H1 (cell line): ENCODE measurements around the gene SRGAP3. TPM values are rescaled to one million over a fixed set of nuclear protein-coding genes. Genes with fewer than 3 reads are reported as not detected.

Experiments
- CTCF ChIA-PET: fragments of 300-600 bp; sonication (Branson Sonifier 250); formaldehyde crosslinking; loops from one replicate; lab custom pipeline; 2021; ENCODE audit not compliant: partially characterized antibody; lab: Charles Lee
- POLR2A ChIA-PET: fragments of 300-600 bp; sonication (Branson Sonifier 250); formaldehyde crosslinking; loops from one replicate; lab custom pipeline; 2021; ENCODE audit warnings: inconsistent platforms; ENCODE audit not compliant: partially characterized antibody; lab: Charles Lee
- DNase-seq, 2 experiments: peaks; one replicate each; pipeline versions ENCODE4 v3.0.0 to v3.0.0-alpha.2; 2010 to 2022; ENCODE audit warnings: low spot score in 2 of 2, low read depth in 1 of 2, mixed read lengths in 1 of 2
- FAIRE-seq: peaks from 2 replicates; lab custom pipeline; 2011; peaks lifted over from hg19 to GRCh38; lab: Jason Lieb, UNC
- H2AFZ ChIP-seq: 2 replicates; pipeline ENCODE4 v1.8.1; 2012; ENCODE audit warnings: low read length, inconsistent platforms
- H2AK5ac ChIP-seq: 2 replicates; pipeline ENCODE4 v1.6.1; 2013; ENCODE audit warnings: low read depth, low read length
- H2BK120ac ChIP-seq: replicated peaks from 2 replicates; pipeline ENCODE3; 2013; ENCODE audit warnings: low read depth, low read length, inconsistent platforms
- H2BK12ac ChIP-seq: 2 replicates; pipeline ENCODE4 v1.6.1; 2013; ENCODE audit warnings: low read depth, low read length
- H2BK15ac ChIP-seq: 2 replicates; pipeline ENCODE4 v1.6.1; 2013; ENCODE audit warnings: low read length
- H2BK20ac ChIP-seq: 2 replicates; pipeline ENCODE4 v1.6.1; 2013; ENCODE audit warnings: low read length
- H2BK5ac ChIP-seq: 2 replicates; pipeline ENCODE4 v1.6.1; 2013; ENCODE audit warnings: low read depth, low read length
- H3K14ac ChIP-seq: 2 replicates; pipeline ENCODE4 v1.6.1; 2013; ENCODE audit warnings: inconsistent platforms; ENCODE audit not compliant: insufficient read length
- H3K18ac ChIP-seq: 2 replicates; pipeline ENCODE4 v1.6.1; 2013; ENCODE audit warnings: low read length; ENCODE audit errors: extremely low read depth
- H3K23ac ChIP-seq: 2 replicates; pipeline ENCODE4 v1.6.1; 2013; ENCODE audit warnings: inconsistent platforms; ENCODE audit not compliant: insufficient read length
- H3K23me2 ChIP-seq: 2 replicates; pipeline ENCODE4 v1.6.1; 2013; ENCODE audit warnings: low read depth, low read length
- H3K27ac ChIP-seq: 2 replicates; pipeline ENCODE4 v1.6.1; 2011; ENCODE audit warnings: low read depth, low read length, inconsistent platforms
- H3K27me3 ChIP-seq, 4 experiments: replicated peaks in 1 of 4; 1 replicate in 1 of 4; 2 replicates in 3 of 4; pipeline versions ENCODE4 v1.6.1 to v1.8.1; 2011 to 2013; ENCODE audit warnings: low read length in 3 of 4, mild to moderate bottlenecking in 3 of 4, inconsistent platforms in 2 of 4, mixed read lengths in 2 of 4, moderate library complexity in 1 of 4; ENCODE audit not compliant: control insufficient read depth in 3 of 4, insufficient read depth in 3 of 4; ENCODE audit errors: extremely low read depth in 1 of 4
- H3K36me3 ChIP-seq, 4 experiments: 2 replicates each; pipeline versions ENCODE4 v1.6.1 to v1.8.1; 2011 to 2013; ENCODE audit warnings: mild to moderate bottlenecking in 4 of 4, low read length in 3 of 4, moderate library complexity in 2 of 4, control low read depth in 1 of 4, inconsistent platforms in 1 of 4; ENCODE audit not compliant: insufficient read depth in 4 of 4, control insufficient read depth in 2 of 4
- H3K4ac ChIP-seq: replicated peaks from 2 replicates; pipeline ENCODE3; 2013; ENCODE audit warnings: low read length, low read depth, mixed read lengths, inconsistent platforms; ENCODE audit not compliant: insufficient read length
- H3K4me1 ChIP-seq, 4 experiments: replicated peaks in 1 of 4; 1 replicate in 1 of 4; 2 replicates in 3 of 4; pipeline versions ENCODE4 v1.6.1 to v1.8.1; 2011 to 2013; ENCODE audit warnings: low read length in 3 of 4, inconsistent platforms in 2 of 4, mixed read lengths in 1 of 4; ENCODE audit not compliant: insufficient read depth in 4 of 4, control insufficient read depth in 3 of 4
- H3K4me2 ChIP-seq, 2 experiments: 2 replicates each; pipeline versions ENCODE4 v1.6.1 to v1.8.1; 2011 to 2013; ENCODE audit warnings: low read depth in 2 of 2, low read length in 2 of 2, control low read depth in 1 of 2, inconsistent platforms in 1 of 2, mild to moderate bottlenecking in 1 of 2; ENCODE audit not compliant: insufficient read depth in 1 of 2
- H3K4me3 ChIP-seq, 4 experiments: fragments of 200-600, 300-600 bp in 1 of 4; sonication (generic), shearing (Covaris generic), sonication (Bioruptor Twin) in 1 of 4; 2 replicates each; pipeline versions ENCODE4 v1.5.1 to v1.8.1; 2011 to 2016; ENCODE audit warnings: low read length in 4 of 4, low read depth in 3 of 4, control low read depth in 2 of 4, inconsistent platforms in 2 of 4, mild to moderate bottlenecking in 2 of 4, mixed read lengths in 1 of 4, moderate library complexity in 1 of 4; ENCODE audit not compliant: insufficient read depth in 2 of 4; ENCODE audit errors: extremely low read depth in 1 of 4
- H3K56ac ChIP-seq: replicated peaks from 2 replicates; pipeline ENCODE3; 2013; ENCODE audit warnings: low read depth, mild to moderate bottlenecking, mixed read lengths, low read length, inconsistent platforms; ENCODE audit not compliant: insufficient read length
- H3K79me1 ChIP-seq: 2 replicates; pipeline ENCODE4 v1.6.1; 2013; ENCODE audit warnings: low read depth, low read length, control low read depth
- H3K79me2 ChIP-seq, 2 experiments: 2 replicates each; pipeline versions ENCODE4 v1.6.1 to v1.8.1; 2012 to 2013; ENCODE audit warnings: low read length in 2 of 2, mild to moderate bottlenecking in 2 of 2, inconsistent platforms in 1 of 2; ENCODE audit not compliant: insufficient read depth in 2 of 2, control insufficient read depth in 1 of 2
- H3K9ac ChIP-seq, 4 experiments: replicated peaks in 1 of 4; 1 replicate in 1 of 4; 2 replicates in 3 of 4; pipeline versions ENCODE4 v1.6.1 to v1.8.1; 2011 to 2013; ENCODE audit warnings: low read depth in 3 of 4, low read length in 3 of 4, control low read depth in 2 of 4, mild to moderate bottlenecking in 2 of 4, moderate library complexity in 2 of 4, inconsistent platforms in 1 of 4; ENCODE audit errors: extremely low read depth in 1 of 4
- H3K9me3 ChIP-seq, 2 experiments: 2 replicates each; pipeline versions ENCODE4 v1.6.1 to v1.8.1; 2012 to 2013; ENCODE audit warnings: mild to moderate bottlenecking in 2 of 2, moderate library complexity in 2 of 2, control low read depth in 1 of 2, inconsistent platforms in 1 of 2, low read depth in 1 of 2, low read length in 1 of 2, mixed read lengths in 1 of 2; ENCODE audit not compliant: insufficient read depth in 2 of 2
- H4K20me1 ChIP-seq, 2 experiments: replicated peaks in 1 of 2; 2 replicates each; pipeline versions ENCODE3 to v1.8.1; 2011 to 2013; ENCODE audit warnings: inconsistent platforms in 2 of 2, low read length in 2 of 2, mild to moderate bottlenecking in 1 of 2; ENCODE audit not compliant: insufficient read depth in 2 of 2, control insufficient read depth in 1 of 2
- H4K5ac ChIP-seq: 2 replicates; pipeline ENCODE4 v1.6.1; 2013; ENCODE audit warnings: low read length, low read depth, mixed read lengths, inconsistent platforms; ENCODE audit not compliant: insufficient read length
- H4K8ac ChIP-seq: 2 replicates; pipeline ENCODE4 v1.8.0; 2013; ENCODE audit warnings: mild to moderate bottlenecking, moderate library complexity, low read length, inconsistent platforms; ENCODE audit not compliant: insufficient read depth; ENCODE audit errors: extremely low read depth
- H4K91ac ChIP-seq: replicated peaks from 2 replicates; pipeline ENCODE3; 2013; ENCODE audit warnings: low read length, mixed read lengths, inconsistent platforms; ENCODE audit not compliant: insufficient read length
- ATF3 ChIP-seq: IDR thresholded peaks from 2 replicates; pipeline ENCODE4 v1.6.1; 2011; ENCODE audit warnings: low read depth, mild to moderate bottlenecking, low read length; ENCODE audit not compliant: insufficient read depth
- JUN ChIP-seq: IDR thresholded peaks from 2 replicates; pipeline ENCODE4 v1.6.1; 2011; ENCODE audit warnings: low read depth, mild to moderate bottlenecking, improper control_type of control experiment, low read length
- POU5F1 ChIP-seq: IDR thresholded peaks from 2 replicates; pipeline ENCODE4 v1.6.1; 2011; ENCODE audit warnings: low read depth, mild to moderate bottlenecking, low read length, moderate library complexity
- RNF2 ChIP-seq: fragments of 200-900, 300-1000 bp; sonication (generic); IDR thresholded peaks from 2 replicates; pipeline ENCODE4 v1.7.1; 2016; ENCODE audit warnings: borderline replicate concordance, low read depth, mild to moderate bottlenecking, antibody characterized with exemption, low read length; ENCODE audit not compliant: poor library complexity, severe bottlenecking; ENCODE audit errors: missing control alignments
- ZNF274 ChIP-seq: IDR thresholded peaks from 2 replicates; pipeline ENCODE4 v1.7.0; 2012; ENCODE audit warnings: low read length, borderline replicate concordance; ENCODE audit errors: extremely low read depth
- WGBS, 2 experiments: shearing (Covaris generic) in 1 of 2; methylation state at CpG; one replicate each; pipeline versions ENCODE4 v1.1.6 to v1.1.7; 2013 to 2015; ENCODE audit warnings: low lambda C conversion rate in 2 of 2, mixed read lengths in 2 of 2, inconsistent platforms in 1 of 2, low coverage in 1 of 2, missing lambda C conversion rate in 1 of 2; ENCODE audit not compliant: insufficient replicate concordance in 2 of 2, insufficient coverage in 1 of 2, insufficient read length in 1 of 2; ENCODE audit errors: extremely low coverage in 1 of 2, missing lambda C conversion rate in 1 of 2; 5-methylcytosine and 5-hydroxymethylcytosine counted together
- polyA plus RNA-seq, 7 experiments: library from polyadenylated mRNA; depleted of rRNA in 3 of 7; stranded (reverse) in 5 of 7; unstranded in 2 of 7; fragments of >200 nt in 5 of 7; fragments of 200-250 nt in 2 of 7; gene quantifications; 1 replicate in 5 of 7; 2 replicates in 1 of 7; 4 replicates in 1 of 7; pipeline versions ENCODE4 v1.2.1 to v1.2.3, GENCODE V29; 2011 to 2013; ENCODE audit warnings: missing spikeins in 2 of 7, mixed read lengths in 2 of 7
- total RNA-seq: library from RNA; stranded (reverse); fragmentation: NEBNext Ultra II Directional; extraction: Animal tissue kit (Norgen Biotek cat#: 25700); gene quantifications from 2 replicates; pipeline ENCODE4 v1.2.1, GENCODE V29; 2021
- TF ChIP-seq, protein P1 (sequence below): IDR thresholded peaks from 2 replicates; pipeline ENCODE4 v1.6.1; 2012; ENCODE audit warnings: inconsistent platforms

SRGAP3 gene
- total and polyA plus RNA-seq, 2 of the 8 experiments (the other 6 are each of a cell fraction or from before 2014, with no cell fraction given) = 5.8 to 11.4 TPM

DNA sequence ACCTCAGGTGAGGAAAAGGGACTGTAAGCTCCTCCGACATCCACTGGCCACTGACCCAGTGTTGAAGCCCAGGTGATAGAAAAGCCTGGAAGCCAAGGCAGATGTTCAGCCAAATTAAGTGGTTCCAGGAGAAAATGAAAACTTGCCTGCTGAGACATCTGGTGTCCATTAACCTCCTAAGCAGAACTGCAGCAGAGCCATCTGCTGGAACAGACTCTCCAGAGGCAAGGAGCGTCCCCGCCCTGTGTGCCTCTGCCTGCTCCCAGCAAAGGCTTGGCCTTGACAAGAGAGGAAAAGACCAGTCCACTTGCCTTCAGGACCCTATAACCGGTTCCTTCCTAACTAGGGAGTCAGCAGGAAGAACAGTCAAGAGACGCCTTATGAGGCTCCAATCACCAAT is 48.2 kb downstream of the SRGAP3 start:
- H2BK5ac ChIP-seq = no peak overlapping the region
- no peak overlapping the region for H3K23ac ChIP-seq
- no peak overlapping the region for H3K18ac ChIP-seq
- H2BK120ac ChIP-seq = no peak overlapping the region
- no peak overlapping the region for H2BK15ac ChIP-seq
- DNase-seq = no peak
- no peak overlapping the region for H4K91ac ChIP-seq
- H3K4me1 ChIP-seq = peaks cover 3 to 18% (median 8%) of the 10 kb centered on the region in 4 experiments; a peak in 5 of 7 replicates
- H3K36me3 ChIP-seq = no peaks in the 10 kb centered on the region
- POLR2A ChIA-PET = interaction anchor here (0.7 kb wide), 1 partner anchor 11 kb away, joined by 3 read pairs; no protein-coding TSS in a partner anchor
- CTCF ChIA-PET = interaction anchor here (1.0 to 2.1 kb wide), 4 partner anchors 10 to 229 kb away, joined by 3 to 8 read pairs (median 4); no protein-coding TSS in a partner anchor
- WGBS, 2 experiments = 86% methylated on average over 5 of the region's 5 CpGs; no CpG with 5 or more reads in 1 of the 2 experiments
- H3K9me3 ChIP-seq = no peaks in the 10 kb centered on the region
- H3K79me1 ChIP-seq = no peaks in the 10 kb centered on the region
- no peak overlapping the region for H4K5ac ChIP-seq
- H3K56ac ChIP-seq = no peak overlapping the region
- H3K27me3 ChIP-seq = no peaks in the 10 kb centered on the region
- H2AFZ ChIP-seq = no peak overlapping the region
- H3K4ac ChIP-seq = no peak overlapping the region
- no peak overlapping the region for H2AK5ac ChIP-seq
- no peak overlapping the region for H3K27ac ChIP-seq
- H3K23me2 ChIP-seq = no peaks in the 10 kb centered on the region
- no peak overlapping the region for H3K4me3 ChIP-seq
- no peak for FAIRE-seq
- H4K20me1 ChIP-seq = no peaks in the 10 kb centered on the region
- H4K8ac ChIP-seq = no peak overlapping the region
- TF ChIP-seq ATF3 = no peak
- TF ChIP-seq POU5F1 = no peak
- TF ChIP-seq, protein P1, sequence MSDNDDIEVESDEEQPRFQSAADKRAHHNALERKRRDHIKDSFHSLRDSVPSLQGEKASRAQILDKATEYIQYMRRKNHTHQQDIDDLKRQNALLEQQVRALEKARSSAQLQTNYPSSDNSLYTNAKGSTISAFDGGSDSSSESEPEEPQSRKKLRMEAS = no peak
- no peak for TF ChIP-seq JUN
- no peak for TF ChIP-seq RNF2
- no peak for TF ChIP-seq ZNF274
- H3K9ac ChIP-seq = no peak overlapping the region
- H3K14ac ChIP-seq = no peak overlapping the region
- H3K4me2 ChIP-seq = no peak overlapping the region
- H3K79me2 ChIP-seq = no peaks in the 10 kb centered on the region
- H2BK12ac ChIP-seq = no peak overlapping the region
- no peak overlapping the region; the same call in 1 of the 2 replicates for H2BK20ac ChIP-seq
